B cell (primary cell): Measurements from ENCODE around the gene PSMD12. TPM values are rescaled to one million over a fixed set of nuclear protein-coding genes. Genes with fewer than 3 reads are reported as not detected.
"Not testable (repeated sequence)": the region's sequence is repeated elsewhere in the genome, so short reads cannot be mapped to it uniquely, and the experiment has no call there.

Experiments
- ATAC-seq: fragments of 200-7000 bp; cut with Tn5 transposase; one replicate; pipeline ENCODE4 v1.10.0; 2021; ENCODE audit warnings: low read depth, mild to moderate bottlenecking, moderate number of reproducible peaks, moderate library complexity
- CTCF ChIA-PET: fragments of 350-600 bp; sonication (Branson Sonifier 250); formaldehyde crosslinking; loops from one replicate; lab custom pipeline; 2021; ENCODE audit warnings: antibody characterized with exemption, inconsistent platforms; lab: Charles Lee
- POLR2A ChIA-PET: fragments of 350-600 bp; sonication (Branson Sonifier 250); formaldehyde crosslinking; loops from one replicate; lab custom pipeline; 2021; ENCODE audit warnings: antibody characterized with exemption; lab: Charles Lee
- DNase-seq: peaks from one replicate; pipeline ENCODE4 v3.0.0; 2013
- H2AFZ ChIP-seq: 2 replicates; pipeline ENCODE4 v1.6.1; 2012; ENCODE audit warnings: mild to moderate bottlenecking, low read depth, low read length; ENCODE audit not compliant: insufficient read depth, poor library complexity, severe bottlenecking
- H3K27ac ChIP-seq, 2 donors: 1 replicate in 1 of 2; 2 replicates in 1 of 2; pipeline ENCODE4 v1.5.1; 2012 to 2013; ENCODE audit warnings: low read length in 2 of 2, mild to moderate bottlenecking in 2 of 2, moderate library complexity in 1 of 2
- H3K27me3 ChIP-seq, 4 experiments: fragments of 200-600 bp in 1 of 4; sonication (generic) in 1 of 4; replicated peaks in 1 of 4; 1 replicate in 2 of 4; 2 replicates in 2 of 4; pipeline versions ENCODE4 v1.6.1 to v1.7.0; 2013 to 2016; ENCODE audit warnings: low read length in 3 of 4, mild to moderate bottlenecking in 2 of 4, mixed read lengths in 1 of 4, moderate library complexity in 1 of 4; ENCODE audit not compliant: insufficient read depth in 4 of 4, control insufficient read depth in 3 of 4; ENCODE audit errors: control extremely low read depth in 1 of 4
- H3K36me3 ChIP-seq, 2 experiments: replicated peaks in 1 of 2; 1 replicate in 1 of 2; 2 replicates in 1 of 2; pipeline versions ENCODE4 v1.6.1 to v1.7.1; 2013; ENCODE audit warnings: low read length in 1 of 2; ENCODE audit not compliant: insufficient read depth in 2 of 2, control insufficient read depth in 1 of 2; ENCODE audit errors: control extremely low read depth in 1 of 2, extremely low read depth in 1 of 2
- H3K4me1 ChIP-seq, 2 donors: fragments of 200-600 bp in 1 of 2; sonication (generic) in 1 of 2; 1 replicate in 1 of 2; 2 replicates in 1 of 2; pipeline versions ENCODE4 v1.5.1 to v1.6.1; 2013 to 2017; ENCODE audit warnings: low read length in 2 of 2; ENCODE audit not compliant: control insufficient read depth in 2 of 2, insufficient read depth in 2 of 2
- H3K4me2 ChIP-seq: replicated peaks from 2 replicates; pipeline ENCODE3; 2012; ENCODE audit warnings: mild to moderate bottlenecking, low read depth, low read length; ENCODE audit not compliant: poor library complexity, severe bottlenecking
- H3K4me3 ChIP-seq, 5 experiments: fragments of 200-600 bp in 1 of 5; sonication (generic) in 1 of 5; 1 replicate in 3 of 5; 2 replicates in 2 of 5; pipeline versions ENCODE4 v1.5.1 to v1.7.0; 2011 to 2016; ENCODE audit warnings: low read length in 4 of 5, mild to moderate bottlenecking in 4 of 5, low read depth in 2 of 5, control low read depth in 1 of 5, moderate library complexity in 1 of 5; ENCODE audit not compliant: insufficient read depth in 1 of 5; ENCODE audit errors: control extremely low read depth in 1 of 5, extremely low read depth in 1 of 5
- H3K79me2 ChIP-seq: fragments of 200-600 bp; sonication (generic); one replicate; pipeline ENCODE4 v1.6.0; 2016; ENCODE audit warnings: low read length; ENCODE audit not compliant: control insufficient read depth, insufficient read depth
- H3K9ac ChIP-seq: fragments of 200-600 bp; sonication (generic); 2 replicates; pipeline ENCODE4 v1.6.1; 2017; ENCODE audit warnings: mild to moderate bottlenecking, low read length, moderate library complexity
- H3K9me3 ChIP-seq, 3 donors: one replicate each; pipeline versions ENCODE4 v1.6.1 to v1.7.1; 2013; ENCODE audit warnings: low read length in 2 of 3; ENCODE audit not compliant: control insufficient read depth in 2 of 3, insufficient read depth in 1 of 3; ENCODE audit errors: control extremely low read depth in 1 of 3
- H4K20me1 ChIP-seq: 2 replicates; pipeline ENCODE4 v1.6.0; 2012; ENCODE audit warnings: mild to moderate bottlenecking, low read length; ENCODE audit not compliant: insufficient read depth, control insufficient read depth, poor library complexity, severe bottlenecking
- H3K27ac Mint-ChIP-seq: one replicate; pipeline ENCODE4 v1.8.0; 2021; ENCODE audit warnings: mixed read lengths
- H3K27me3 Mint-ChIP-seq: one replicate; pipeline ENCODE4 v1.8.0; 2021; ENCODE audit warnings: mixed read lengths
- H3K4me1 Mint-ChIP-seq: one replicate; pipeline ENCODE4 v1.8.0; 2021; ENCODE audit warnings: mixed read lengths
- H3K4me3 Mint-ChIP-seq: one replicate; pipeline ENCODE4 v1.8.0; 2021; ENCODE audit warnings: mixed read lengths
- H3K9me3 Mint-ChIP-seq: one replicate; pipeline ENCODE4 v1.8.0; 2022; ENCODE audit warnings: mixed read lengths; ENCODE audit not compliant: insufficient read depth
- CTCF ChIP-seq: fragments of 200-600 bp; IDR thresholded peaks from one replicate; pipeline ENCODE4 v1.8.0; 2022; ENCODE audit warnings: antibody characterized with exemption, mild to moderate bottlenecking
- EZH2 ChIP-seq: IDR thresholded peaks from 2 replicates; pipeline ENCODE4 v1.6.1; 2012; ENCODE audit warnings: borderline replicate concordance, low read depth, mild to moderate bottlenecking, moderate library complexity, low read length; ENCODE audit not compliant: insufficient read depth, poor library complexity, severe bottlenecking
- whole genome bisulfite sequencing: methylation state at CpG from one replicate; pipeline ENCODE4 v1.1.5; 2013; ENCODE audit warnings: missing lambda C conversion rate; ENCODE audit not compliant: insufficient coverage; 5-methylcytosine and 5-hydroxymethylcytosine counted together
- intact Hi-C: fragments of 100-400 bp; cut with micrococcal nuclease; formaldehyde crosslinking; loops from one replicate; pipeline ENCODE4 v1.10.0; 2022
- polyA plus RNA-seq: library from polyadenylated mRNA; depleted of rRNA; stranded (reverse); fragments of >200 nt; gene quantifications from 2 replicates; pipeline ENCODE4 v1.2.3, GENCODE V29; 2012
- total RNA-seq, 2 donors: library from RNA; stranded (reverse); fragments of 120-200 nt in 1 of 2; gene quantifications; 1 replicate in 1 of 2; 2 replicates in 1 of 2; pipeline versions ENCODE4 v1.2.3 to v1.2.4, GENCODE V29; 2013 to 2022

The PSMD12 gene
- total and polyA plus RNA-seq, 2 donors (not counting 1 experiment from before 2014, with no cell fraction given) = 6.4 to 36.7 TPM

DNA sequence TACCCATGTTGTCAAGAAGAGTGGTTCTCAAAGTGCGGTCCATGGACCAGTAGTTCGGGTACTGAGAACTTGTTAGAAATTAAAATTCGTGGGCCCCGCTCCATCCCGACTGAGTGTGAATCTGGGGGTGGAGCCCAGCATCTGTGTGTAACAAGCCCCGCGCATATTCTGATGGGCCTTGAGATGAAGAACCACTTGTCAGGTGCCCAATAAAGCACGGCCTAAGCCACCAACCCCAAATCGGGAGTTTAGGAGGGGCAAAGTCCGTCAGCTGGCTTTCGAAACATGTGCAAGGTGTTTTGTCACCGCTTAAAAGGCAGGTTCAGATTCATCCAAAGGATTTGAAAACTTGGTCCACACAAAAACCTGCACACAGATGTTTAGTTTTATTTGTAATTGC lies 29.5 kb downstream of the PSMD12 start:
- ATAC-seq = no peak
- ChIA-PET CTCF (no interaction called here), POLR2A (no interaction called here)
- Mint-ChIP-seq H3K4me1 (no peaks in the 10 kb centered on the region), H3K27me3 (no peaks in the 10 kb centered on the region), H3K4me3 (no peak overlapping the region), H3K9me3 (no peaks in the 10 kb centered on the region), H3K27ac (no peak overlapping the region)
- H3K9ac ChIP-seq = no peak overlapping the region
- H3K27me3 ChIP-seq = no peaks in the 10 kb centered on the region
- no peak overlapping the region for H3K27ac ChIP-seq
- no peak overlapping the region for H3K4me3 ChIP-seq
- no peaks in the 10 kb centered on the region for H3K4me1 ChIP-seq
- 97% methylated on average over 7 of the region's 12 CpGs for WGBS
- no peak overlapping the region for H3K4me2 ChIP-seq
- peaks cover 4 to 19% of the 10 kb centered on the region in 2 experiments for H3K36me3 ChIP-seq
- no peaks in the 10 kb centered on the region for H3K9me3 ChIP-seq
- intact Hi-C loops = no loop called here
- DNase-seq = no peak
- H4K20me1 ChIP-seq = no peaks in the 10 kb centered on the region
- TF ChIP-seq CTCF (no peak), EZH2 (no peak)
- no peaks in the 10 kb centered on the region for H3K79me2 ChIP-seq
- no peak overlapping the region for H2AFZ ChIP-seq

GRCh38 chr17:67335245-67335835 lies 31.0 kb downstream of the PSMD12 start:
- H3K27me3 Mint-ChIP-seq = no peaks in the 10 kb centered on the region
- ChIA-PET POLR2A (interaction anchor here (0.7 kb wide), 1 partner anchor 383 kb away, joined by 4 read pairs; no protein-coding TSS in a partner anchor), CTCF (no interaction called here)
- H3K27ac Mint-ChIP-seq = no peak overlapping the region
- H4K20me1 ChIP-seq = no peaks in the 10 kb centered on the region
- H3K79me2 ChIP-seq = no peaks in the 10 kb centered on the region
- H3K36me3 ChIP-seq = peaks cover 0 to 6% of the 10 kb centered on the region in 2 experiments
- H3K4me1 ChIP-seq = no peaks in the 10 kb centered on the region
- no peaks in the 10 kb centered on the region for H3K9me3 ChIP-seq
- H3K9me3 Mint-ChIP-seq = no peaks in the 10 kb centered on the region
- no peak overlapping the region for H3K4me3 Mint-ChIP-seq
- no peak overlapping the region for H3K4me2 ChIP-seq
- no peak overlapping the region for H3K9ac ChIP-seq
- WGBS = 100% methylated on average over 3 of the region's 5 CpGs
- H2AFZ ChIP-seq = no peak overlapping the region
- no peak for ATAC-seq
- intact Hi-C loops = no loop called here
- TF ChIP-seq CTCF = no peak
- TF ChIP-seq EZH2 = no peak
- no peak overlapping the region for H3K4me3 ChIP-seq
- H3K27ac ChIP-seq = no peak overlapping the region
- H3K27me3 ChIP-seq = no peaks in the 10 kb centered on the region
- no peaks in the 10 kb centered on the region for H3K4me1 Mint-ChIP-seq
- no peak for DNase-seq

- H2AFZ ChIP-seq, H3K4me2 ChIP-seq, CTCF ChIA-PET, H4K20me1 ChIP-seq, ATAC-seq, H3K27ac Mint-ChIP-seq, H3K4me3 Mint-ChIP-seq, H3K79me2 ChIP-seq, intact Hi-C loops, H3K9ac ChIP-seq, H3K4me3 ChIP-seq, POLR2A ChIA-PET, DNase-seq, H3K9me3 Mint-ChIP-seq, H3K27me3 ChIP-seq, H3K27ac ChIP-seq, H3K9me3 ChIP-seq, H3K4me1 Mint-ChIP-seq, H3K27me3 Mint-ChIP-seq, H3K4me1 ChIP-seq, H3K36me3 ChIP-seq: not testable (repeated sequence)
- WGBS = 100% methylated on average over 1 of the region's 1 CpG
These were observed 34.2 kb downstream of the PSMD12 start for GRCh38 chr17:67332162-67332508.
